Fibroblast of villous mesenchyme (primary cell): ENCODE results near the gene NCR2. TPM values are rescaled to one million over a fixed set of nuclear protein-coding genes. Genes with fewer than 3 reads are reported as not detected.

Experiments used
- DNase-seq: peaks from one replicate; pipeline ENCODE4 v3.0.0-alpha.2; 2010; ENCODE audit warnings: low read depth
- H3K4me3 ChIP-seq: 2 replicates; pipeline ENCODE4 v1.5.1; 2011; ENCODE audit warnings: low read depth, mild to moderate bottlenecking, low read length
- CTCF ChIP-seq: IDR thresholded peaks from 2 replicates; pipeline ENCODE4 v1.5.1; 2012; ENCODE audit warnings: low read depth, mild to moderate bottlenecking, low read length; ENCODE audit not compliant: insufficient read depth
- total RNA-seq: library from RNA; depleted of rRNA; stranded (reverse); fragments of >200 nt; gene quantifications from 2 replicates; pipeline ENCODE4 v1.2.3, GENCODE V29; 2012

Gene NCR2
- total RNA-seq, 1 donor: not detected

- DNase-seq: no peak
- TF ChIP-seq CTCF: no peak
- no peak overlapping the region for H3K4me3 ChIP-seq
Observed at GRCh38 chr6:41337709-41338108, 2.3 kb downstream of the NCR2 start.

GRCh38 chr6:41338659-41339058, 3.3 kb downstream of the NCR2 start:
- no peak for TF ChIP-seq CTCF
- H3K4me3 ChIP-seq: no peak overlapping the region
- DNase-seq: no peak

GRCh38 chr6:41341580-41341979, 6.2 kb downstream of the NCR2 start:
- TF ChIP-seq CTCF: no peak

GRCh38 chr6:41342241-41342640, 6.8 kb downstream of the NCR2 start:
- no peak for TF ChIP-seq CTCF
- no peak overlapping the region for H3K4me3 ChIP-seq
- DNase-seq: no peak

More at GRCh38 chr6:41341580-41341979, 6.2 kb downstream of the NCR2 start:
- H3K4me3 ChIP-seq: no peak overlapping the region
- DNase-seq: no peak

GRCh38 chr6:41343641-41344187, 8.3 kb downstream of the NCR2 start:
- no peak for DNase-seq
- TF ChIP-seq CTCF: no peak
- H3K4me3 ChIP-seq: no peak overlapping the region

GRCh38 chr6:41344876-41345275, 9.5 kb downstream of the NCR2 start:
- DNase-seq: no peak
- no peak overlapping the region for H3K4me3 ChIP-seq
- no peak for TF ChIP-seq CTCF

GRCh38 chr6:41345901-41346300, 10.5 kb downstream of the NCR2 start:
- no peak for TF ChIP-seq CTCF
- DNase-seq: no peak
- H3K4me3 ChIP-seq: no peak overlapping the region
